MM.1S (cell line): Measurements from ENCODE around the gene MSI2.

Experiments used
- DNase-seq: peaks from one replicate; pipeline ENCODE4 v3.0.0-alpha.2; 2015
- H2AFZ ChIP-seq: fragments of 300-600 bp; sonication (generic); 2 replicates; pipeline ENCODE4 v1.6.0; 2016; ENCODE audit warnings: antibody characterized with exemption, low read length
- H3F3A ChIP-seq: fragments of 300-600 bp; sonication (generic); 2 replicates; pipeline ENCODE4 v1.6.1; 2016; ENCODE audit warnings: mild to moderate bottlenecking, antibody characterized with exemption, low read length, moderate library complexity, mixed read lengths; ENCODE audit not compliant: insufficient read depth
- H3K27ac ChIP-seq: fragments of 300-600 bp; sonication (generic); 2 replicates; pipeline ENCODE4 v1.5.1; 2016; ENCODE audit warnings: mild to moderate bottlenecking, low read length
- H3K27me3 ChIP-seq: fragments of 300-600 bp; sonication (generic); replicated peaks from 2 replicates; pipeline ENCODE4 v1.6.0; 2016; ENCODE audit warnings: low read length; ENCODE audit not compliant: insufficient read depth
- H3K36me3 ChIP-seq: fragments of 300-600 bp; sonication (generic); replicated peaks from 2 replicates; pipeline ENCODE4 v1.6.1; 2016; ENCODE audit warnings: mild to moderate bottlenecking, low read length, mixed read lengths; ENCODE audit not compliant: insufficient read depth
- H3K4me1 ChIP-seq: fragments of 300-600 bp; sonication (generic); 2 replicates; pipeline ENCODE4 v1.6.1; 2016; ENCODE audit warnings: low read length, mixed read lengths
- H3K4me2 ChIP-seq: fragments of 300-600 bp; sonication (generic); 2 replicates; pipeline ENCODE4 v1.6.0; 2016; ENCODE audit warnings: low read depth, low read length
- H3K4me3 ChIP-seq: fragments of 300-600 bp; sonication (generic); 2 replicates; pipeline ENCODE4 v1.5.1; 2016; ENCODE audit warnings: low read length, mixed read lengths
- H3K79me2 ChIP-seq: fragments of 300-600 bp; sonication (generic); 2 replicates; pipeline ENCODE4 v1.6.1; 2016; ENCODE audit warnings: mixed run types, low read length, mixed read lengths
- H3K9ac ChIP-seq: fragments of 300-600 bp; sonication (generic); 2 replicates; pipeline ENCODE4 v1.6.1; 2016; ENCODE audit warnings: low read length, mixed read lengths
- H3K9me2 ChIP-seq: fragments of 300-600 bp; sonication (generic); replicated peaks from 2 replicates; pipeline ENCODE4 v1.6.1; 2016; ENCODE audit warnings: mild to moderate bottlenecking, low read length, mixed read lengths; ENCODE audit not compliant: insufficient read depth
- H3K9me3 ChIP-seq: fragments of 300-600 bp; sonication (generic); replicated peaks from 2 replicates; pipeline ENCODE4 v1.6.1; 2016; ENCODE audit warnings: mild to moderate bottlenecking, low read length, mixed read lengths; ENCODE audit not compliant: insufficient read depth
- H4K20me1 ChIP-seq: fragments of 300-600 bp; sonication (generic); 2 replicates; pipeline ENCODE4 v1.6.1; 2016; ENCODE audit warnings: mild to moderate bottlenecking, low read length, moderate library complexity, mixed read lengths; ENCODE audit not compliant: insufficient read depth
- EZH2 ChIP-seq: fragments of 300-600 bp; sonication (generic); optimal IDR thresholded peaks from 2 replicates; pipeline ENCODE3; 2017; ENCODE audit warnings: low read depth, mild to moderate bottlenecking, antibody characterized with exemption, low read length, mixed read lengths
- EZH2phosphoT487 ChIP-seq: fragments of 300-600 bp; sonication (generic); IDR thresholded peaks from 2 replicates; pipeline ENCODE4 v1.6.1; 2018; ENCODE audit warnings: antibody characterized with exemption, low read length
- TF ChIP-seq, protein P1 (sequence below): fragments of 300-600 bp; sonication (generic); IDR thresholded peaks from 2 replicates; pipeline ENCODE4 v1.5.1; 2016; ENCODE audit warnings: antibody characterized with exemption, low read length, mixed read lengths

MSI2 gene

DNA sequence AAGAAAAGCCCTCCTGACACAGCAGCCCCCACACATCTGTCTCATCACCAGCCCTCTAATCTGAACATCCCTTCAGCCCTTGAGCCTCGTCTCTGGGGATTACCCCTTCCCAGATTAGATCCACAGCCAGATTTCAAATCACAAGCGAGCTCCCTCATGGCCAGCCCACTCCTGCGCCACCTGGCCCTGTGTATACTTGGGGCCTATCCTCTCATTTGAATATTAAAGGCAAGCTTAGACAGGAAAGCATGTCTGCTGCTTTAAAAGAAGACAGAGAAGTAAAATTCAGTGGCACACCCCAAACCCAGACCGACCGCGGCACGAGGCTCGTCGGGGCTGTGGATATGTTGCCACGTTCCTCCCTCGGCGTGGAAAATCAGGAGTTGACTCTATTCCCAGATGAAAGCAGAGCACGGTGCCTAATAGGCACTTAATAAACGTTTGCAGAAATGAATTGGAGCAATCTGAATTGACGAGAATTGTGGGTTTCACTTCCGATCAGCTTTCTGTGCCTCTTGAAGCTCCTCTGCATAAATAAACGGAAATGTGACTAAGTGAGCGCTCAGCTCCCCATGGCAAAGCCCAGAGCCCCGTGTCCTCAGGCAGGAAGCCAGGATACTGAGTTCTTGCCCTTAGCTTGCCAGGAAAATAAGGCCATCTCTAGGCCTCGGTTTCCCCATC lies 380.8 kb downstream of the MSI2 start:
- H3K9me2 ChIP-seq, result no peaks in the 10 kb centered on the region
- DNase-seq, result peak; percentile 45
- H3K4me3 ChIP-seq, result peak overlapping the region; percentile 26
- peak overlapping the region; percentile 60 for H3K4me2 ChIP-seq
- H3K9me3 ChIP-seq, result no peaks in the 10 kb centered on the region
- H3F3A ChIP-seq, result peaks cover 12% of the 10 kb centered on the region
- H3K79me2 ChIP-seq, result no peaks in the 10 kb centered on the region
- H3K36me3 ChIP-seq, result no peaks in the 10 kb centered on the region
- H3K27me3 ChIP-seq, result no peaks in the 10 kb centered on the region
- H4K20me1 ChIP-seq, result no peaks in the 10 kb centered on the region
- no peak overlapping the region for H2AFZ ChIP-seq
- H3K4me1 ChIP-seq, result peaks cover 18% of the 10 kb centered on the region; the same call in 1 of the 2 replicates
- peak overlapping the region; percentile 73 for H3K27ac ChIP-seq
- peak overlapping the region; percentile 42; the same call in 1 of the 2 replicates for H3K9ac ChIP-seq
- no peak for TF ChIP-seq EZH2phosphoT487
- no peak for TF ChIP-seq EZH2
- TF ChIP-seq, protein P1, sequence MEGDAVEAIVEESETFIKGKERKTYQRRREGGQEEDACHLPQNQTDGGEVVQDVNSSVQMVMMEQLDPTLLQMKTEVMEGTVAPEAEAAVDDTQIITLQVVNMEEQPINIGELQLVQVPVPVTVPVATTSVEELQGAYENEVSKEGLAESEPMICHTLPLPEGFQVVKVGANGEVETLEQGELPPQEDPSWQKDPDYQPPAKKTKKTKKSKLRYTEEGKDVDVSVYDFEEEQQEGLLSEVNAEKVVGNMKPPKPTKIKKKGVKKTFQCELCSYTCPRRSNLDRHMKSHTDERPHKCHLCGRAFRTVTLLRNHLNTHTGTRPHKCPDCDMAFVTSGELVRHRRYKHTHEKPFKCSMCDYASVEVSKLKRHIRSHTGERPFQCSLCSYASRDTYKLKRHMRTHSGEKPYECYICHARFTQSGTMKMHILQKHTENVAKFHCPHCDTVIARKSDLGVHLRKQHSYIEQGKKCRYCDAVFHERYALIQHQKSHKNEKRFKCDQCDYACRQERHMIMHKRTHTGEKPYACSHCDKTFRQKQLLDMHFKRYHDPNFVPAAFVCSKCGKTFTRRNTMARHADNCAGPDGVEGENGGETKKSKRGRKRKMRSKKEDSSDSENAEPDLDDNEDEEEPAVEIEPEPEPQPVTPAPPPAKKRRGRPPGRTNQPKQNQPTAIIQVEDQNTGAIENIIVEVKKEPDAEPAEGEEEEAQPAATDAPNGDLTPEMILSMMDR, result no peak

- no peak overlapping the region for H3K4me3 ChIP-seq
- H3F3A ChIP-seq, result peaks cover 12% of the 10 kb centered on the region
- peak overlapping the region; percentile 60; the same call in 1 of the 2 replicates for H3K4me2 ChIP-seq
- H3K4me1 ChIP-seq, result peaks cover 18% of the 10 kb centered on the region; the same call in 1 of the 2 replicates
- H3K9ac ChIP-seq, result peak overlapping the region; percentile 42; the same call in 1 of the 2 replicates
- H2AFZ ChIP-seq, result no peak overlapping the region
- H3K79me2 ChIP-seq, result no peaks in the 10 kb centered on the region
- H3K9me3 ChIP-seq, result no peaks in the 10 kb centered on the region
- no peaks in the 10 kb centered on the region for H4K20me1 ChIP-seq
- no peak for TF ChIP-seq EZH2
- TF ChIP-seq, protein P1, result no peak
- TF ChIP-seq EZH2phosphoT487, result no peak
- DNase-seq, result no peak
- peak overlapping the region; percentile 73; the same call in 1 of the 2 replicates for H3K27ac ChIP-seq
- H3K9me2 ChIP-seq, result no peaks in the 10 kb centered on the region
- H3K27me3 ChIP-seq, result no peaks in the 10 kb centered on the region
- H3K36me3 ChIP-seq, result no peaks in the 10 kb centered on the region
These were observed 381.3 kb downstream of the MSI2 start for GRCh38 chr17:57637666-57638010.

- H3K36me3 ChIP-seq, result no peaks in the 10 kb centered on the region
- H3F3A ChIP-seq, result peaks cover 12% of the 10 kb centered on the region
- H3K4me3 ChIP-seq, result no peak overlapping the region
These were observed 382.0 kb downstream of the MSI2 start for GRCh38 chr17:57638284-57638683.

More at GRCh38 chr17:57638284-57638683, 382.0 kb downstream of the MSI2 start:
- TF ChIP-seq EZH2phosphoT487 (no peak), EZH2 (no peak)
- TF ChIP-seq, protein P1, result no peak
- DNase-seq, result no peak
- Histone ChIP-seq H3K4me2 (no peak overlapping the region), H3K27ac (peak overlapping the region; percentile 73; the same call in 1 of the 2 replicates), H3K4me1 (peaks cover 18% of the 10 kb centered on the region; the same call in 1 of the 2 replicates), H4K20me1 (no peaks in the 10 kb centered on the region), H2AFZ (no peak overlapping the region), H3K9me3 (no peaks in the 10 kb centered on the region), H3K9me2 (no peaks in the 10 kb centered on the region), H3K9ac (no peak overlapping the region), H3K79me2 (no peaks in the 10 kb centered on the region), H3K27me3 (no peaks in the 10 kb centered on the region)
